Measurements from ENCODE around the gene POLR3GL. TPM values are rescaled to one million over a fixed set of nuclear protein-coding genes. Genes with fewer than 3 reads are reported as not detected.

Gene POLR3GL
- polyA plus RNA-seq (37.5 and 38.6 TPM in 2 replicates), polyA minus RNA-seq (10.2 and 19.2 TPM in 2 replicates)

DNA sequence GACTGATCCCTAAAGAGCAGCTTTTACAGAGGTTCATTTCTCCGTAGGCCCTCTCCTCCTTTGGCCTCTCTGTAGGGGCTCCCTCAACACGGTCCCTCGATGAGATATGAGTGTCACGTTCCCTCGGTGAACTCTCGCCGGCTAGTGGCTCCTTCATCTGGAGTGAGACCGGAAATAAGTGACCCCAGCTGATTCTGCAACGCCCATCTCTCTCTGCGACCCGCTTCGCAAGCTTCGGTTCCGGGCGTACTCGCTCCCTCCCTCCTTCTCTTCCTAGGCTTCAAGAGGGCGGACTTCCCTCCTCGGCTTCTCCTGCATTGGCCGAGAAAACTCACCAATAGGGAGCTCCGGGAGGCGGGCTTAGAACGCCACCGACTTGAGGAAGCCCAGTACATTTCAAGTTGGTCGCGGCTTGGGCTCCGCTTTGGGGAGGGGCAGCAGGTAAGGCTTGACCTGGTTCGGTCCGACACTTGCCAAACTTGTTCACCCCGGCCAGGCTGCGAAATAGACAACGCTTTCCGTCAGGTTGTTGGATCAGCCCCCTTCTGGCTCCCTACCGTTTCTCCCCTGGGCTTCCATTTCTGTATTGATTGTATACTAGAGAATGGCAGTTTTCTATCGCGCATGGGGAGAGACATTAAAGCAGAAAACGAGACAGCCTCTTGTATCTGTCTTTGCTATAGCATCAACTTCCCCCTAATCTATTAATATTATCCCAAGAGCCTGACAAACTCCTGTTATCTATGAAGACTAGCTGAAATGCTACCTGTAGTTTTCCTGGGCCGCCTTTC lies at the start of gene POLR3GL, which contains the start of gene ANKRD34A:
POLR3GL (plus strand) TSS at position 363 of the 791 bp plus-strand sequence. CDS start 10,176 bp downstream, outside the sequence.
ANKRD34A (minus strand) TSS at position 248 of the 791 bp plus-strand sequence. CDS start 2,816 bp downstream, outside the sequence.
- TF ChIP-seq EZH2 (IDR thresholded peaks at IDR 0.05; ENCODE audit: borderline replicate concordance, insufficient read depth, low read length, poor library complexity, severe bottlenecking) (no peak), CTCF (IDR thresholded peaks at IDR 0.05; ENCODE audit: poor library complexity, severe bottlenecking) (no peak), EP300 (conservative IDR thresholded peaks at IDR 0.05; ENCODE audit: poor library complexity, severe bottlenecking) (peak; percentile 31), MXI1 (conservative IDR thresholded peaks at IDR 0.05; ENCODE audit: poor library complexity, severe bottlenecking) (peak; percentile 55), RAD21 (conservative IDR thresholded peaks at IDR 0.05) (no peak), TAF1 (IDR thresholded peaks at IDR 0.05; ENCODE audit: low read depth) (peak; percentile 30), SMC3 (conservative IDR thresholded peaks at IDR 0.05; ENCODE audit: poor library complexity) (peak; percentile 32), POLR2AphosphoS5 (IDR thresholded peaks at IDR 0.05) (peak; percentile 93)
- TF ChIP-seq, protein P1, sequence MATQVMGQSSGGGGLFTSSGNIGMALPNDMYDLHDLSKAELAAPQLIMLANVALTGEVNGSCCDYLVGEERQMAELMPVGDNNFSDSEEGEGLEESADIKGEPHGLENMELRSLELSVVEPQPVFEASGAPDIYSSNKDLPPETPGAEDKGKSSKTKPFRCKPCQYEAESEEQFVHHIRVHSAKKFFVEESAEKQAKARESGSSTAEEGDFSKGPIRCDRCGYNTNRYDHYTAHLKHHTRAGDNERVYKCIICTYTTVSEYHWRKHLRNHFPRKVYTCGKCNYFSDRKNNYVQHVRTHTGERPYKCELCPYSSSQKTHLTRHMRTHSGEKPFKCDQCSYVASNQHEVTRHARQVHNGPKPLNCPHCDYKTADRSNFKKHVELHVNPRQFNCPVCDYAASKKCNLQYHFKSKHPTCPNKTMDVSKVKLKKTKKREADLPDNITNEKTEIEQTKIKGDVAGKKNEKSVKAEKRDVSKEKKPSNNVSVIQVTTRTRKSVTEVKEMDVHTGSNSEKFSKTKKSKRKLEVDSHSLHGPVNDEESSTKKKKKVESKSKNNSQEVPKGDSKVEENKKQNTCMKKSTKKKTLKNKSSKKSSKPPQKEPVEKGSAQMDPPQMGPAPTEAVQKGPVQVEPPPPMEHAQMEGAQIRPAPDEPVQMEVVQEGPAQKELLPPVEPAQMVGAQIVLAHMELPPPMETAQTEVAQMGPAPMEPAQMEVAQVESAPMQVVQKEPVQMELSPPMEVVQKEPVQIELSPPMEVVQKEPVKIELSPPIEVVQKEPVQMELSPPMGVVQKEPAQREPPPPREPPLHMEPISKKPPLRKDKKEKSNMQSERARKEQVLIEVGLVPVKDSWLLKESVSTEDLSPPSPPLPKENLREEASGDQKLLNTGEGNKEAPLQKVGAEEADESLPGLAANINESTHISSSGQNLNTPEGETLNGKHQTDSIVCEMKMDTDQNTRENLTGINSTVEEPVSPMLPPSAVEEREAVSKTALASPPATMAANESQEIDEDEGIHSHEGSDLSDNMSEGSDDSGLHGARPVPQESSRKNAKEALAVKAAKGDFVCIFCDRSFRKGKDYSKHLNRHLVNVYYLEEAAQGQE (IDR thresholded peaks at IDR 0.05; ENCODE audit: borderline replicate concordance), result peak; percentile 58
- peak within 1 kb of the TSS; percentile 79 for H3K4me2 ChIP-seq (ENCODE audit: low read length)
- no peaks in the 10 kb centered on the region for H4K20me1 ChIP-seq (ENCODE audit: insufficient read depth)
- peak within 1 kb of the TSS; percentile 68 for H3K9ac ChIP-seq (ENCODE audit: low read length)
- H3K79me2 ChIP-seq (replicated peaks; ENCODE audit: insufficient read depth, low read length), result no peaks in the 10 kb centered on the region
- H3K9me2 ChIP-seq (ENCODE audit: insufficient read depth, low read length), result no peaks in the 10 kb centered on the region
- H3K9me3 ChIP-seq (ENCODE audit: low read length), result no peaks in the 10 kb centered on the region
- peaks cover 23% of the 10 kb centered on the region for H3K27me3 ChIP-seq (ENCODE audit: insufficient read depth, low read depth, low read length)
- no peaks in the 10 kb centered on the region for H3K36me3 ChIP-seq (ENCODE audit: insufficient read depth, low read length)
- peak within 1 kb of the TSS; percentile 85 for H2AFZ ChIP-seq (ENCODE audit: low read depth, low read length)
- peak within 1 kb of the TSS; percentile 72 for H3K27ac ChIP-seq (ENCODE audit: low read length)
- H3F3A ChIP-seq (ENCODE audit: insufficient read depth, low read length, poor library complexity, severe bottlenecking), result peaks cover 7% of the 10 kb centered on the region
- peak within 1 kb of the TSS; percentile 68 for H3K4me3 ChIP-seq (ENCODE audit: low read length)

GRCh38 chr1:145916745-145917144 lies 47.7 kb upstream of the POLR3GL start:
- Histone ChIP-seq H2AFZ (ENCODE audit: low read depth, low read length) (no peak overlapping the region), H4K20me1 (ENCODE audit: insufficient read depth) (no peaks in the 10 kb centered on the region), H3K9ac (ENCODE audit: low read length) (no peak overlapping the region), H3K27me3 (ENCODE audit: insufficient read depth, low read depth, low read length) (no peaks in the 10 kb centered on the region), H3K4me3 (ENCODE audit: low read length) (no peak overlapping the region), H3F3A (ENCODE audit: insufficient read depth, low read length, poor library complexity, severe bottlenecking) (no peaks in the 10 kb centered on the region), H3K9me2 (ENCODE audit: insufficient read depth, low read length) (no peaks in the 10 kb centered on the region), H3K36me3 (ENCODE audit: insufficient read depth, low read length) (no peaks in the 10 kb centered on the region), H3K27ac (ENCODE audit: low read length) (no peak overlapping the region), H3K9me3 (ENCODE audit: low read length) (no peaks in the 10 kb centered on the region), H3K4me2 (ENCODE audit: low read length) (no peak overlapping the region), H3K79me2 (replicated peaks; ENCODE audit: insufficient read depth, low read length) (no peaks in the 10 kb centered on the region)
- TF ChIP-seq POLR2AphosphoS5 (IDR thresholded peaks at IDR 0.05) (no peak), EP300 (conservative IDR thresholded peaks at IDR 0.05; ENCODE audit: poor library complexity, severe bottlenecking) (no peak), MXI1 (conservative IDR thresholded peaks at IDR 0.05; ENCODE audit: poor library complexity, severe bottlenecking) (no peak), SMC3 (conservative IDR thresholded peaks at IDR 0.05; ENCODE audit: poor library complexity) (no peak), TAF1 (IDR thresholded peaks at IDR 0.05; ENCODE audit: low read depth) (no peak), CTCF (IDR thresholded peaks at IDR 0.05; ENCODE audit: poor library complexity, severe bottlenecking) (no peak), EZH2 (IDR thresholded peaks at IDR 0.05; ENCODE audit: borderline replicate concordance, insufficient read depth, low read length, poor library complexity, severe bottlenecking) (no peak), RAD21 (conservative IDR thresholded peaks at IDR 0.05) (no peak)
- TF ChIP-seq, protein P1 (IDR thresholded peaks at IDR 0.05; ENCODE audit: borderline replicate concordance), result no peak
